ENCODE measurements around the gene TFR2.

DNA sequence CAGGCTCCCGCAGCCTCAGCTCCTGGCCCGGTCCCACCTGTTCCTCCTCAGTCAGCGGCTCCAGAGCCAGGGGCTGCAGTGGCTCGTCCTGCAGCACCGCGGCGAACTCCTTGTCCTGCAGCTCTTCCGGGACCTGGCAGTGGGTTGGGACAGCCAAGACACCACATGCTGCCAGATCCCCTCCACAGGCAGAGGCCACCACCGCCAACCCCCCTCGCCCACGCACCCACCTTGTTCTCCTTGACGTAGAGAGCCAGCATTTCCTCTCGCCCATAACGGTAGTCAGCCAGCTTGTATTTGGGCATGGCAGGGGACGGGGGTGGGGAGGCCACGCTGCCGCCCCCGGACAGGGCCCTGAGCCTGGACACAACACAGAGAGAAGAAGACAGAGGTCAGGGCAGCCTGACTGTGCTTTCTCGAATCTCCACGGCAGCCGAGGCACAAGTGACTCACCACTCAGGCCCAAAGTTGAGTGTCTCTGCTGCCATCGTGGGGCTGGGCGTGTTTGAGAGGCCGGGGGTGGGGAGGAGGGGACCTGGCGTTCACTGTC is 46.5 kb upstream of the TFR2 start:
- TF ChIP-seq, protein P1, sequence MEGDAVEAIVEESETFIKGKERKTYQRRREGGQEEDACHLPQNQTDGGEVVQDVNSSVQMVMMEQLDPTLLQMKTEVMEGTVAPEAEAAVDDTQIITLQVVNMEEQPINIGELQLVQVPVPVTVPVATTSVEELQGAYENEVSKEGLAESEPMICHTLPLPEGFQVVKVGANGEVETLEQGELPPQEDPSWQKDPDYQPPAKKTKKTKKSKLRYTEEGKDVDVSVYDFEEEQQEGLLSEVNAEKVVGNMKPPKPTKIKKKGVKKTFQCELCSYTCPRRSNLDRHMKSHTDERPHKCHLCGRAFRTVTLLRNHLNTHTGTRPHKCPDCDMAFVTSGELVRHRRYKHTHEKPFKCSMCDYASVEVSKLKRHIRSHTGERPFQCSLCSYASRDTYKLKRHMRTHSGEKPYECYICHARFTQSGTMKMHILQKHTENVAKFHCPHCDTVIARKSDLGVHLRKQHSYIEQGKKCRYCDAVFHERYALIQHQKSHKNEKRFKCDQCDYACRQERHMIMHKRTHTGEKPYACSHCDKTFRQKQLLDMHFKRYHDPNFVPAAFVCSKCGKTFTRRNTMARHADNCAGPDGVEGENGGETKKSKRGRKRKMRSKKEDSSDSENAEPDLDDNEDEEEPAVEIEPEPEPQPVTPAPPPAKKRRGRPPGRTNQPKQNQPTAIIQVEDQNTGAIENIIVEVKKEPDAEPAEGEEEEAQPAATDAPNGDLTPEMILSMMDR (IDR thresholded peaks at IDR 0.05) = no peak
- TF ChIP-seq, protein P2, sequence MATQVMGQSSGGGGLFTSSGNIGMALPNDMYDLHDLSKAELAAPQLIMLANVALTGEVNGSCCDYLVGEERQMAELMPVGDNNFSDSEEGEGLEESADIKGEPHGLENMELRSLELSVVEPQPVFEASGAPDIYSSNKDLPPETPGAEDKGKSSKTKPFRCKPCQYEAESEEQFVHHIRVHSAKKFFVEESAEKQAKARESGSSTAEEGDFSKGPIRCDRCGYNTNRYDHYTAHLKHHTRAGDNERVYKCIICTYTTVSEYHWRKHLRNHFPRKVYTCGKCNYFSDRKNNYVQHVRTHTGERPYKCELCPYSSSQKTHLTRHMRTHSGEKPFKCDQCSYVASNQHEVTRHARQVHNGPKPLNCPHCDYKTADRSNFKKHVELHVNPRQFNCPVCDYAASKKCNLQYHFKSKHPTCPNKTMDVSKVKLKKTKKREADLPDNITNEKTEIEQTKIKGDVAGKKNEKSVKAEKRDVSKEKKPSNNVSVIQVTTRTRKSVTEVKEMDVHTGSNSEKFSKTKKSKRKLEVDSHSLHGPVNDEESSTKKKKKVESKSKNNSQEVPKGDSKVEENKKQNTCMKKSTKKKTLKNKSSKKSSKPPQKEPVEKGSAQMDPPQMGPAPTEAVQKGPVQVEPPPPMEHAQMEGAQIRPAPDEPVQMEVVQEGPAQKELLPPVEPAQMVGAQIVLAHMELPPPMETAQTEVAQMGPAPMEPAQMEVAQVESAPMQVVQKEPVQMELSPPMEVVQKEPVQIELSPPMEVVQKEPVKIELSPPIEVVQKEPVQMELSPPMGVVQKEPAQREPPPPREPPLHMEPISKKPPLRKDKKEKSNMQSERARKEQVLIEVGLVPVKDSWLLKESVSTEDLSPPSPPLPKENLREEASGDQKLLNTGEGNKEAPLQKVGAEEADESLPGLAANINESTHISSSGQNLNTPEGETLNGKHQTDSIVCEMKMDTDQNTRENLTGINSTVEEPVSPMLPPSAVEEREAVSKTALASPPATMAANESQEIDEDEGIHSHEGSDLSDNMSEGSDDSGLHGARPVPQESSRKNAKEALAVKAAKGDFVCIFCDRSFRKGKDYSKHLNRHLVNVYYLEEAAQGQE (IDR thresholded peaks at IDR 0.05; ENCODE audit: insufficient read depth in 1 of 2, low read depth in 2 of 2, low read length in 1 of 2) = no peak
- TF ChIP-seq SIN3A (IDR thresholded peaks at IDR 0.05; ENCODE audit: borderline replicate concordance, insufficient read depth, low read depth, low read length) (no peak), POLR2AphosphoS5 (IDR thresholded peaks at IDR 0.05; ENCODE audit: low read depth, low read length) (no peak), TCF7L2 (IDR thresholded peaks at IDR 0.05; ENCODE audit: low read depth, low read length) (no peak)
